Vagina (tissue), 2 donors: ENCODE measurements around the gene SPSB1. TPM values are rescaled to one million over a fixed set of nuclear protein-coding genes. Genes with fewer than 3 reads are reported as not detected.

Source experiments
- DNase-seq, 2 donors: peaks; one replicate each; pipeline ENCODE4 v3.0.0-alpha.2; 2017; ENCODE audit errors: extremely low spot score in 2 of 2
- H3K27ac ChIP-seq: fragments of 200-600 bp; sonication (generic); one replicate; pipeline ENCODE4 v1.5.1; 2019
- H3K27me3 ChIP-seq: fragments of 200-600 bp; sonication (generic); one replicate; pipeline ENCODE4 v1.5.1; 2019
- H3K36me3 ChIP-seq, 2 donors: fragments of 200-600 bp; sonication (generic); one replicate each; pipeline ENCODE4 v1.5.1; 2017 to 2019
- H3K4me1 ChIP-seq: fragments of 200-600 bp; sonication (generic); one replicate; pipeline ENCODE4 v1.5.1; 2019
- H3K4me3 ChIP-seq, 2 donors: fragments of 200-600 bp; sonication (generic); 1 replicate in 1 of 2; 2 replicates in 1 of 2; pipeline ENCODE4 v1.5.1; 2016 to 2019
- H3K9me3 ChIP-seq: fragments of 200-600 bp; sonication (generic); one replicate; pipeline ENCODE4 v1.5.1; 2019
- CTCF ChIP-seq, 3 experiments: fragments of 450-650 bp in 2 of 3; fragments of 200-600 bp in 1 of 3; sonication (generic) in 1 of 3; IDR thresholded peaks; one replicate each; pipeline ENCODE4 v1.5.1; 2017 to 2019; ENCODE audit warnings: antibody characterized with exemption in 3 of 3, mild to moderate bottlenecking in 2 of 3, moderate library complexity in 2 of 3
- POLR2A ChIP-seq, 2 donors: fragments of 450-650 bp; IDR thresholded peaks; one replicate each; pipeline ENCODE4 v1.6.1; 2017; ENCODE audit warnings: antibody characterized with exemption in 2 of 2, mild to moderate bottlenecking in 2 of 2, moderate library complexity in 2 of 2
- POLR2AphosphoS5 ChIP-seq, 2 donors: sonication (generic); formaldehyde crosslinking; IDR thresholded peaks; one replicate each; pipeline ENCODE4 v1.9.0; 2017; ENCODE audit warnings: antibody characterized with exemption in 2 of 2, mild to moderate bottlenecking in 2 of 2, low read depth in 1 of 2; ENCODE audit not compliant: insufficient read depth in 1 of 2
- intact Hi-C: fragments of 100-400 bp; cut with DNase I; formaldehyde crosslinking; loops from one replicate; pipeline ENCODE4 v1.15.1; 2023
- total RNA-seq: library from RNA; depleted of rRNA; stranded (reverse); fragments of >200 nt; gene quantifications from one replicate; pipeline ENCODE4 v1.2.3, GENCODE V29; 2016

The SPSB1 gene
- total RNA-seq, 1 donor from 2014 or later, result 40.0 TPM

GRCh38 chr1:9320520-9321479 is 28.1 kb downstream of the SPSB1 start:
- H3K27me3 ChIP-seq, result no peaks in the 10 kb centered on the region
- no peaks in the 10 kb centered on the region for H3K9me3 ChIP-seq
- TF ChIP-seq POLR2AphosphoS5 (IDR thresholded peaks at IDR 0.05; ENCODE audit: insufficient read depth in 1 of 2, low read depth in 1 of 2) (no peak), POLR2A (IDR thresholded peaks at IDR 0.05) (no peak), CTCF (IDR thresholded peaks at IDR 0.05) (no peak)
- no peaks in the 10 kb centered on the region for H3K36me3 ChIP-seq
- intact Hi-C loops, result no loop called here
- peak overlapping the region; percentile 77 for H3K27ac ChIP-seq
- peaks cover 96% of the 10 kb centered on the region for H3K4me1 ChIP-seq
- peak overlapping the region in 1 of 2 donors; percentile 12 for H3K4me3 ChIP-seq
- DNase-seq, result no peak

- no peaks in the 10 kb centered on the region for H3K27me3 ChIP-seq
- TF ChIP-seq CTCF (IDR thresholded peaks at IDR 0.05) (no peak), POLR2AphosphoS5 (IDR thresholded peaks at IDR 0.05; ENCODE audit: insufficient read depth in 1 of 2, low read depth in 1 of 2) (peak in 1 of 2 donors; percentile 49)
- intact Hi-C loops, result no loop called here
- H3K36me3 ChIP-seq, result no peaks in the 10 kb centered on the region
- DNase-seq, result no peak
- H3K27ac ChIP-seq, result peak overlapping the region; percentile 77
- peak overlapping the region in 1 of 2 donors; percentile 12 for H3K4me3 ChIP-seq
- H3K9me3 ChIP-seq, result no peaks in the 10 kb centered on the region
- H3K4me1 ChIP-seq, result peaks cover 96% of the 10 kb centered on the region
These were observed 28.8 kb downstream of the SPSB1 start for GRCh38 chr1:9321480-9321849.

GRCh38 chr1:9321986-9322660 is 29.4 kb downstream of the SPSB1 start:
- H3K27ac ChIP-seq, result peak overlapping the region; percentile 77
- no peak overlapping the region for H3K4me3 ChIP-seq
- no peaks in the 10 kb centered on the region for H3K9me3 ChIP-seq
- no peaks in the 10 kb centered on the region for H3K36me3 ChIP-seq
- DNase-seq, result no peak
- H3K4me1 ChIP-seq, result peaks cover 96% of the 10 kb centered on the region
- TF ChIP-seq POLR2A (IDR thresholded peaks at IDR 0.05) (no peak), POLR2AphosphoS5 (IDR thresholded peaks at IDR 0.05; ENCODE audit: insufficient read depth in 1 of 2, low read depth in 1 of 2) (no peak), CTCF (IDR thresholded peaks at IDR 0.05) (no peak)
- intact Hi-C loops, result no loop called here
- no peaks in the 10 kb centered on the region for H3K27me3 ChIP-seq

GRCh38 chr1:9322661-9323244 is 30.1 kb downstream of the SPSB1 start:
- TF ChIP-seq POLR2A (IDR thresholded peaks at IDR 0.05) (no peak), POLR2AphosphoS5 (IDR thresholded peaks at IDR 0.05; ENCODE audit: insufficient read depth in 1 of 2, low read depth in 1 of 2) (no peak), CTCF (IDR thresholded peaks at IDR 0.05) (no peak)
- Histone ChIP-seq H3K36me3 (no peaks in the 10 kb centered on the region), H3K27me3 (no peaks in the 10 kb centered on the region), H3K4me3 (no peak overlapping the region), H3K4me1 (peaks cover 96% of the 10 kb centered on the region), H3K9me3 (no peaks in the 10 kb centered on the region), H3K27ac (no peak overlapping the region)
- intact Hi-C loops, result no loop called here
- no peak for DNase-seq
